ENCODE measurements around the gene AJAP1.

- TF ChIP-seq, protein P1, sequence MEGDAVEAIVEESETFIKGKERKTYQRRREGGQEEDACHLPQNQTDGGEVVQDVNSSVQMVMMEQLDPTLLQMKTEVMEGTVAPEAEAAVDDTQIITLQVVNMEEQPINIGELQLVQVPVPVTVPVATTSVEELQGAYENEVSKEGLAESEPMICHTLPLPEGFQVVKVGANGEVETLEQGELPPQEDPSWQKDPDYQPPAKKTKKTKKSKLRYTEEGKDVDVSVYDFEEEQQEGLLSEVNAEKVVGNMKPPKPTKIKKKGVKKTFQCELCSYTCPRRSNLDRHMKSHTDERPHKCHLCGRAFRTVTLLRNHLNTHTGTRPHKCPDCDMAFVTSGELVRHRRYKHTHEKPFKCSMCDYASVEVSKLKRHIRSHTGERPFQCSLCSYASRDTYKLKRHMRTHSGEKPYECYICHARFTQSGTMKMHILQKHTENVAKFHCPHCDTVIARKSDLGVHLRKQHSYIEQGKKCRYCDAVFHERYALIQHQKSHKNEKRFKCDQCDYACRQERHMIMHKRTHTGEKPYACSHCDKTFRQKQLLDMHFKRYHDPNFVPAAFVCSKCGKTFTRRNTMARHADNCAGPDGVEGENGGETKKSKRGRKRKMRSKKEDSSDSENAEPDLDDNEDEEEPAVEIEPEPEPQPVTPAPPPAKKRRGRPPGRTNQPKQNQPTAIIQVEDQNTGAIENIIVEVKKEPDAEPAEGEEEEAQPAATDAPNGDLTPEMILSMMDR (IDR thresholded peaks at IDR 0.05) = no peak
- TF ChIP-seq ZFX (IDR thresholded peaks at IDR 0.05; ENCODE audit: borderline replicate concordance) = no peak
Measured at GRCh38 chr1:4767308-4767707, 112.9 kb downstream of the AJAP1 start.
